ENCODE measurements around the gene USP20.

Gene USP20

DNA sequence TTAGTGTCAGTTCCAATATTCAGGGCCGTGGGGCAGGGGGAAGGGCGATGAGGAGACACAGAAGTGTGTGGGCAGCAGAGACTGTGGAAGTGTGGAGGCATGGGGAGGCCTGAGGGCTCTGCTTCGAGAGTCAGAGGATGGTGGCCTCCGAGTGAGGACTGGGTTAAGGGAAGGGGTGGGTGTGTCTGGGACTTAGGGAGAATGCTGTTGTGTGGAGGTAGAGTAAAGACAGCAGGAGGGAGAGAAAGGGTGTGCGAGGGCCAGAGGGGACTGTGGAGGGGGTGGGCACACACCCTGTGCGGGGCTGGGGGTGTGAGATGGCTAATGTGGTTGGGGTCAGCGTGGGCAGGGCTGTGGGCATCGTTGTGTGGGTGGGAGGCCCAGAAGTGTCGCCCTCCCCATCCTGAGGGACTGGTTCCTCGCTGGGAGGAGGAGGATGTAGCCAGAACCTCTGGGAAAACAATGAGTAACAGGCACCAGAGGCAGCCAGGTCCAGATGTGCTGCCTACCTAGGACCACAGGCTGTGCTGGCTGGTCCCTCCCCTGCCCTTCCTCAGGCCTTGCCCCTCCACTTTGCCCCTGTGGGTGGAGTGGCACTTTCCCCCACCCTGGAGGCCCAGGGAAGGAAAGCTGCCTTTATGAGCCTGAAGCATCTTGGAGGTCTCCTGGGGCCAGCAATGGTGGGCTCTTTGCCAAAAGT is 4.2 kb downstream of the USP20 start:
- Histone ChIP-seq H4K20me1 (ENCODE audit: low read depth, low read length) (no peaks in the 10 kb centered on the region), H3K36me3 (ENCODE audit: low read length) (no peaks in the 10 kb centered on the region), H2AFZ (ENCODE audit: low read depth, low read length, severe bottlenecking) (no peak overlapping the region), H3K79me2 (ENCODE audit: insufficient read depth, low read length) (peaks cover 4% of the 10 kb centered on the region), H3F3A (ENCODE audit: insufficient read depth) (no peaks in the 10 kb centered on the region), H3K4me3 (ENCODE audit: insufficient read depth, low read length, poor library complexity, severe bottlenecking) (no peak overlapping the region), H3K9ac (ENCODE audit: low read length) (no peak overlapping the region), H3K9me2 (replicated peaks; ENCODE audit: insufficient read depth, low read length) (no peaks in the 10 kb centered on the region), H3K4me2 (ENCODE audit: low read depth, low read length, poor library complexity, severe bottlenecking) (no peak overlapping the region), H3K27ac (ENCODE audit: low read depth, low read length) (no peak overlapping the region), H3K9me3 (ENCODE audit: insufficient read depth, low read length) (no peaks in the 10 kb centered on the region), H3K27me3 (ENCODE audit: low read length) (no peaks in the 10 kb centered on the region)
- TF ChIP-seq EZH2phosphoT487 (conservative IDR thresholded peaks at IDR 0.05; ENCODE audit: low read length) = no peak
- TF ChIP-seq, protein P1, sequence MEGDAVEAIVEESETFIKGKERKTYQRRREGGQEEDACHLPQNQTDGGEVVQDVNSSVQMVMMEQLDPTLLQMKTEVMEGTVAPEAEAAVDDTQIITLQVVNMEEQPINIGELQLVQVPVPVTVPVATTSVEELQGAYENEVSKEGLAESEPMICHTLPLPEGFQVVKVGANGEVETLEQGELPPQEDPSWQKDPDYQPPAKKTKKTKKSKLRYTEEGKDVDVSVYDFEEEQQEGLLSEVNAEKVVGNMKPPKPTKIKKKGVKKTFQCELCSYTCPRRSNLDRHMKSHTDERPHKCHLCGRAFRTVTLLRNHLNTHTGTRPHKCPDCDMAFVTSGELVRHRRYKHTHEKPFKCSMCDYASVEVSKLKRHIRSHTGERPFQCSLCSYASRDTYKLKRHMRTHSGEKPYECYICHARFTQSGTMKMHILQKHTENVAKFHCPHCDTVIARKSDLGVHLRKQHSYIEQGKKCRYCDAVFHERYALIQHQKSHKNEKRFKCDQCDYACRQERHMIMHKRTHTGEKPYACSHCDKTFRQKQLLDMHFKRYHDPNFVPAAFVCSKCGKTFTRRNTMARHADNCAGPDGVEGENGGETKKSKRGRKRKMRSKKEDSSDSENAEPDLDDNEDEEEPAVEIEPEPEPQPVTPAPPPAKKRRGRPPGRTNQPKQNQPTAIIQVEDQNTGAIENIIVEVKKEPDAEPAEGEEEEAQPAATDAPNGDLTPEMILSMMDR (IDR thresholded peaks at IDR 0.05; ENCODE audit: insufficient read depth, low read length, poor library complexity, severe bottlenecking) = no peak

DNA sequence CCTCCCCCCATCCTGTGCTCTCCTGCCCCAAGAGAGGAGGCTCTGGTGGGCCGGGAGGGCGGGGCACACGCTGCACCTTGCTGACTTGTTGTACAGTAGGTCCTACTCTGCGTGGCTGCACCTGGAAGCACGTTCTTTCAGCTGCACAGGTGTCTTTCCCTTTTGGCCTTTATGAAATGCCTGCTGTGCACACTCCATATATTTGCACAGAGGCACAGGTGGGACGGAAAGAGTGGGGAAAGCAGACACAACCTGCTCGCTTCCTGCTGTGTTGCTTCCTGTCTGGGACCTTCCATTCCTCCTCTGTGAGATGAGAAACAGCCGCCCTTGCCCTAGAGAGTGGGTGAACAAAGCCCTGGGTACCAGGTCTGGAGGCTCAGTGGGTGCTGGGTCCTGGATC is 4.8 kb downstream of the USP20 start:
- no peak overlapping the region for H2AFZ ChIP-seq (ENCODE audit: low read depth, low read length, severe bottlenecking)
- no peaks in the 10 kb centered on the region for H3F3A ChIP-seq (ENCODE audit: insufficient read depth)
- no peaks in the 10 kb centered on the region for H3K36me3 ChIP-seq (ENCODE audit: low read length)
- no peak for TF ChIP-seq EZH2phosphoT487 (conservative IDR thresholded peaks at IDR 0.05; ENCODE audit: low read length)
- TF ChIP-seq, protein P1 (IDR thresholded peaks at IDR 0.05; ENCODE audit: insufficient read depth, low read length, poor library complexity, severe bottlenecking) = no peak
- H3K27me3 ChIP-seq (ENCODE audit: low read length) = no peaks in the 10 kb centered on the region
- H4K20me1 ChIP-seq (ENCODE audit: low read depth, low read length) = no peaks in the 10 kb centered on the region
- no peak overlapping the region for H3K4me2 ChIP-seq (ENCODE audit: low read depth, low read length, poor library complexity, severe bottlenecking)
- H3K4me3 ChIP-seq (ENCODE audit: insufficient read depth, low read length, poor library complexity, severe bottlenecking) = no peak overlapping the region
- H3K9me2 ChIP-seq (replicated peaks; ENCODE audit: insufficient read depth, low read length) = no peaks in the 10 kb centered on the region
- no peak overlapping the region for H3K9ac ChIP-seq (ENCODE audit: low read length)
- no peak overlapping the region for H3K27ac ChIP-seq (ENCODE audit: low read depth, low read length)
- H3K79me2 ChIP-seq (ENCODE audit: insufficient read depth, low read length) = no peaks in the 10 kb centered on the region
- H3K9me3 ChIP-seq (ENCODE audit: insufficient read depth, low read length) = no peaks in the 10 kb centered on the region

DNA sequence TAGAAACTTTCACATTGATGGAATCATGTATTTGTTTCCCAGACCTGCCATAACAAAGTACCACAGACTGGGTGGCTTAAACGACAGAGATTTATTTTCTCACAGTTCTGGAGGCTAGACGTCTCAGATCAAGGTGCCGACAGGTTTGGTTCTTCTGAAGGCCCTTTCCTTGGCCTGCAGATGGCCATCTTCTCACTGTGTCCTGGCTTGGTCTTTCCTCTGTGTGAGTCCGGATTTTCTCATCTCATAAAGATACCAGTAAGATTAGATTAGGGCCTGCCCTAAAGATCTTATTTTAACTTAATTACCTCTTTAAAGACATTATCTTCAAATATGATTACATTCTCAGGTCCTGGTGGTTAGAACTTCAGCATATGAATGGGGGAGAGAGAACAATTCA is 5.8 kb downstream of the USP20 start:
- Histone ChIP-seq H4K20me1 (ENCODE audit: low read depth, low read length) (no peaks in the 10 kb centered on the region), H3K9me3 (ENCODE audit: insufficient read depth, low read length) (no peaks in the 10 kb centered on the region), H3K79me2 (ENCODE audit: insufficient read depth, low read length) (no peaks in the 10 kb centered on the region), H3K9ac (ENCODE audit: low read length) (no peak overlapping the region), H2AFZ (ENCODE audit: low read depth, low read length, severe bottlenecking) (no peak overlapping the region), H3F3A (ENCODE audit: insufficient read depth) (no peaks in the 10 kb centered on the region), H3K27ac (ENCODE audit: low read depth, low read length) (no peak overlapping the region), H3K4me2 (ENCODE audit: low read depth, low read length, poor library complexity, severe bottlenecking) (no peak overlapping the region), H3K9me2 (replicated peaks; ENCODE audit: insufficient read depth, low read length) (no peaks in the 10 kb centered on the region), H3K27me3 (ENCODE audit: low read length) (no peaks in the 10 kb centered on the region), H3K4me3 (ENCODE audit: insufficient read depth, low read length, poor library complexity, severe bottlenecking) (no peak overlapping the region), H3K36me3 (ENCODE audit: low read length) (no peaks in the 10 kb centered on the region)
- TF ChIP-seq, protein P1 (IDR thresholded peaks at IDR 0.05; ENCODE audit: insufficient read depth, low read length, poor library complexity, severe bottlenecking) = no peak
- no peak for TF ChIP-seq EZH2phosphoT487 (conservative IDR thresholded peaks at IDR 0.05; ENCODE audit: low read length)

All from SU-DHL-6 (cell line).